SK-N-MC (cell line): ENCODE results near the gene BCL11B.

Experiments used
- EZH2 ChIP-seq: fragments of 200-600 bp; sonication (generic); IDR thresholded peaks from one replicate; pipeline ENCODE4 v1.6.1; 2017; ENCODE audit warnings: antibody characterized with exemption
- FOXP2 ChIP-seq: optimal IDR thresholded peaks from 2 replicates; pipeline ENCODE3; 2011; ENCODE audit warnings: mild to moderate bottlenecking, moderate library complexity; ENCODE audit not compliant: insufficient read depth; ENCODE audit errors: extremely low read length, control extremely low read depth
- POLR2AphosphoS5 ChIP-seq: IDR thresholded peaks from 2 replicates; pipeline ENCODE4 v1.6.1; 2012; ENCODE audit warnings: mild to moderate bottlenecking, low read depth, low read length, borderline replicate concordance

DNA sequence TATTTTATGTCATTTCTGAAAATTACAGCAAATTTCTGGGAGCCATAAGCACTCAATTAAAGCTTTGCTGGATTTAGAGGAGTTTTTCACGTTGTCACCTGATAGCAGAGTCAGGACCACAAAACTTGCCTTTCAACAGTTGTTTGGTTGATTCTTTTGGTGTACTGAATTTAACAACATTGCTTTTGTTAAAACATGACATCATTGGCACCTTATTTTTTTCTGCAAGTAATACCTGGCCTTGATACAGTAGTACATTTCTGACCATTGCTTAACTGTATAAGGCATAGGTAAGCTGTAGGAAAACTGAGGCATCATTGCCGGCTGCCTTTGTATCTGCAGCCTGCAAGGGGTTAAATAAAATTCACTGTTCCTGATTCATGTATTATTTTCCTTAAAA, 4.5 kb upstream of the BCL11B start:
- TF ChIP-seq EZH2 (no peak), POLR2AphosphoS5 (no peak), FOXP2 (no peak)
